ENCODE data around the gene ACOT7.

DNA sequence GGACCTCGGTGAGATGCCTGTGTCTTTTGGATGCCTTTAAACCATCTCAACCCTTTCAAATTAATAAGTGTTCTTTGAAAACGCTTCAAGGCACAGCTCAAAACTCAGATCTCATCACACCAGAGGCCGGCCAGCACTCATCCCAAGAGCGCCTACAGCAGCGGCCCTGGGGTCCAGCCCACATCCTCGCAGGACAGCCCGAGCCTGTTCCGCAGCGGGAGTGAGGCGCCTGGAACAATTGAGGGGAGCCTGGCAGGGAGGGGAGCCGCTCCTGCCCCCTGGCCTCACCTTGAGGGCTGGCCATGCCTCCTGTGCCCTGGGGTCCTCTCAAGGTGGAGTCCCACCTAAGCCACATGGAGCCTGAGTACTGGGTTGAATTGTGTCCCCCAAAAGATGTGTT lies 37.9 kb downstream of the ACOT7 start:
- TF ChIP-seq, protein P1, sequence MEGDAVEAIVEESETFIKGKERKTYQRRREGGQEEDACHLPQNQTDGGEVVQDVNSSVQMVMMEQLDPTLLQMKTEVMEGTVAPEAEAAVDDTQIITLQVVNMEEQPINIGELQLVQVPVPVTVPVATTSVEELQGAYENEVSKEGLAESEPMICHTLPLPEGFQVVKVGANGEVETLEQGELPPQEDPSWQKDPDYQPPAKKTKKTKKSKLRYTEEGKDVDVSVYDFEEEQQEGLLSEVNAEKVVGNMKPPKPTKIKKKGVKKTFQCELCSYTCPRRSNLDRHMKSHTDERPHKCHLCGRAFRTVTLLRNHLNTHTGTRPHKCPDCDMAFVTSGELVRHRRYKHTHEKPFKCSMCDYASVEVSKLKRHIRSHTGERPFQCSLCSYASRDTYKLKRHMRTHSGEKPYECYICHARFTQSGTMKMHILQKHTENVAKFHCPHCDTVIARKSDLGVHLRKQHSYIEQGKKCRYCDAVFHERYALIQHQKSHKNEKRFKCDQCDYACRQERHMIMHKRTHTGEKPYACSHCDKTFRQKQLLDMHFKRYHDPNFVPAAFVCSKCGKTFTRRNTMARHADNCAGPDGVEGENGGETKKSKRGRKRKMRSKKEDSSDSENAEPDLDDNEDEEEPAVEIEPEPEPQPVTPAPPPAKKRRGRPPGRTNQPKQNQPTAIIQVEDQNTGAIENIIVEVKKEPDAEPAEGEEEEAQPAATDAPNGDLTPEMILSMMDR (IDR thresholded peaks at IDR 0.05; ENCODE audit: low read length) = no peak
- no peak for TF ChIP-seq EZH2 (IDR thresholded peaks at IDR 0.05; ENCODE audit: borderline replicate concordance, low read length)
